Activated CD8-positive, alpha-beta memory T cell treated with anti-CD3 and anti-CD28 coated beads, Interleukin-2, amount 10 ng/mL, durations not matched to agents 7 days and 5 days (primary cell): ENCODE data around the gene CCNL1. TPM values are rescaled to one million over a fixed set of nuclear protein-coding genes. Genes with fewer than 3 reads are reported as not detected.
"Not testable (repeated sequence)": the region's sequence is repeated elsewhere in the genome, so short reads cannot be mapped to it uniquely, and the experiment has no call there.

ENCODE experiments used
- ATAC-seq: fragments of 150-1000 bp; cut with Tn5 transposase; one replicate; pipeline ENCODE4 v1.10.0; 2021; ENCODE audit warnings: moderate library complexity
- CTCF ChIA-PET: fragments of 350-600 bp; sonication (Branson Sonifier 250); formaldehyde crosslinking; loops from one replicate; lab custom pipeline; 2021; ENCODE audit warnings: antibody characterized with exemption; lab: Charles Lee
- DNase-seq: peaks from one replicate; pipeline ENCODE4 v3.0.0-alpha.2; 2020
- H3K27ac Mint-ChIP-seq: one replicate; pipeline ENCODE4 v1.8.0; 2021; ENCODE audit warnings: mild to moderate bottlenecking, mixed read lengths
- H3K27me3 Mint-ChIP-seq: one replicate; pipeline ENCODE4 v1.8.0; 2021; ENCODE audit warnings: mixed read lengths
- H3K36me3 Mint-ChIP-seq: one replicate; pipeline ENCODE4 v1.8.0; 2021; ENCODE audit warnings: mild to moderate bottlenecking, mixed read lengths
- H3K4me1 Mint-ChIP-seq: one replicate; pipeline ENCODE4 v1.8.0; 2021; ENCODE audit warnings: mixed read lengths
- H3K4me3 Mint-ChIP-seq: one replicate; pipeline ENCODE4 v1.8.0; 2021; ENCODE audit warnings: mild to moderate bottlenecking, moderate library complexity, mixed read lengths
- H3K9me3 Mint-ChIP-seq: one replicate; pipeline ENCODE4 v1.8.0; 2022; ENCODE audit warnings: low read depth, mixed read lengths
- total RNA-seq, 2 experiments: library from RNA; stranded (reverse); gene quantifications; one replicate each; pipeline ENCODE4 v1.2.3, GENCODE V29; 2021

The CCNL1 gene
- total RNA-seq = 100 to 1,000 TPM; 166 to 254 TPM

DNA sequence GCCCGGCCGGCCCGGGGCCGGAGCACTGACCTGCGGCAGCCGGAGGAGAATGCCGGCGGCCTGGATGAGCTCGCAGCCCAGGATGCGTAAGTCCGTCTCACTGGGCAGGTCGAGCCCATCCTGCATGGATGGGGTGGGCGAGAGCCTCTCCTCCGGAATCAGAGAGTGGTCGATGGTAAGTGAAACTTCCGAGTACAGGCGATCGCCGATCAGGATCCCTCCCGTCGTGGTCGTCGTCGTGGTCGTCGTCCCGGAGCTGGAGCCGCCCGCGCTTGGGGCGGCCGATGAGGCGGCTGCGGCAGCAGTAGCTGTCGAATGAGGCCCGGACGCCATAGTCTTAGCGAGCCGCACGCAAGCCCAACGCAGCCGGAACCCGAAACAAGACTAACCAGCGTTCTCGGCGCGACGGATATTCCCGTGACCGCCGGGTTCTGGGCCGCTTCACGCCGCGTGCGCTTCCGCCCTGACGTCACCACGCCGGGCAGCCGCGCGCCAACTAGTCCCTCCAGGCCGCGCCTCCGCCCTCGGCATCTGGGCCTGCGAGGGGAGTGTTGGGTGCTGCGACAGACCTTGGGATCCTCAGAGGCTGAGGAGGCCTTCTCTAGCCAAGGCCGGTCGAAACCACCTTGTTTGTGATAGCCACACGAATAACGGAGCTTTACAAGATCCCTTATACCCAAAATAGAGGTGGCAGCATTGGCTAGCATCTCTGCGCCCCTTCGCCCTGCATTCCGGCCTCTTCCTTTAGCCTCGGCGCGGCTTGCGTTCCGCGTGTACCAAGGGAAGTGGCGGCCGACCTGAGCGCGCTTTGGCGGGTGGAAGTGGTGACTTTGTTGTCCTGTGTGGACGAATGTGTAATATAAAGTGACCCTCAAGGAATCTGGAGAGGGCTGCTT lies at the start of gene CCNL1:
Gene CCNL1 (minus strand): TSS at position 386 of the 896 bp plus-strand sequence. CDS start 53 bp downstream, at position 333.
- CTCF ChIA-PET = interaction anchor here (0.9 to 5.7 kb wide), 12 partner anchors 9 to 678 kb away, joined by 3 to 86 read pairs (median 4); partner anchors contain the start of gene SSR3
- Mint-ChIP-seq H3K27me3 (no peaks in the 10 kb centered on the region), H3K4me3 (peak within 1 kb of the TSS; percentile 94), H3K36me3 (peaks cover 41% of the 10 kb centered on the region), H3K27ac (peak within 1 kb of the TSS; percentile 98), H3K9me3 (no peaks in the 10 kb centered on the region), H3K4me1 (peaks cover 42% of the 10 kb centered on the region)
- peak; percentile 96 for DNase-seq
- peak; percentile 80 for ATAC-seq

DNA sequence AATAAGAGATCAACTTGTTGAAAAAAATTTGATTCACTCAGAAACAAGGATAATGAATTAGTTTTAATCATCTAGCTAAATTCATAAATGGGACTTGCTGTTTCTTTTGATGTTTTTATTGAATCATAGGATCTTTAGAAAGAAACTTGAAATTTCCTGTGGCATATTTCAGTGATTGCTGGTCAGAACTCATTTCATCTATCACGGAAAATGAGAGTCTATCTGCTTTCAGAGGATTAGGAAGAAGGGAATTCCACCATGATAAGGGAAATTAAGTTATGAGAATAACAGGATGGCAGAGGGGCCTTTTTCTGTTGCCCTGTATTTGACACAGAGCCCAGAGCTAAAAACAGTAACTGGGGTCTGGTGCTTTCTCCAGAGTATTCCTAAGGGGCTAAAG lies 44.9 kb upstream of the CCNL1 start:
- Mint-ChIP-seq H3K36me3 (no peaks in the 10 kb centered on the region), H3K4me3 (no peak overlapping the region), H3K9me3 (no peaks in the 10 kb centered on the region), H3K27me3 (no peaks in the 10 kb centered on the region), H3K27ac (no peak overlapping the region), H3K4me1 (no peaks in the 10 kb centered on the region)
- no peak for ATAC-seq
- CTCF ChIA-PET = interaction anchor here (1.4 kb wide), 1 partner anchor 35 kb away, joined by 4 read pairs; no protein-coding TSS in a partner anchor
- no peak for DNase-seq

DNA sequence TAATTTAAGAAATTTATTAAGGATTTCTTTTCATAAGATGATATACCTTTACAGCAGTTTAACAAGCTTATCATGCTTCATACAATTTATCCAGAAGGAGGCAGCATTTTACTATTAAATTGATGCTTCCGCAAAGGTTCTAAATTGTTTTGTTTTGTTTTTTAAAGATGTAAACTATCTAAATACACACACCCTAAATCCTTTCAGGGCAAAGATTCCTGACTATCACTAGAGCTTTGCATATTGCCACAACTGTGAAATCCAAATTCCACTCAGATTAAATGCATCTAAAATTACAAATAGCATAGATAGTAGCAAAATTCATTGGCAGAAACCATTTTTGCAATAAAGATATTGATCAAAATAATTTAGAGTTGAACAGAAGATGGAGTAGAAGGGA lies 44.5 kb upstream of the CCNL1 start:
- CTCF ChIA-PET = interaction anchor here (1.4 kb wide), 1 partner anchor 35 kb away, joined by 4 read pairs; no protein-coding TSS in a partner anchor
- H3K9me3 Mint-ChIP-seq = no peaks in the 10 kb centered on the region
- H3K4me1 Mint-ChIP-seq = no peaks in the 10 kb centered on the region
- no peak overlapping the region for H3K4me3 Mint-ChIP-seq
- no peak overlapping the region for H3K27ac Mint-ChIP-seq
- no peaks in the 10 kb centered on the region for H3K36me3 Mint-ChIP-seq
- no peaks in the 10 kb centered on the region for H3K27me3 Mint-ChIP-seq
- no peak for ATAC-seq
- DNase-seq = no peak

DNA sequence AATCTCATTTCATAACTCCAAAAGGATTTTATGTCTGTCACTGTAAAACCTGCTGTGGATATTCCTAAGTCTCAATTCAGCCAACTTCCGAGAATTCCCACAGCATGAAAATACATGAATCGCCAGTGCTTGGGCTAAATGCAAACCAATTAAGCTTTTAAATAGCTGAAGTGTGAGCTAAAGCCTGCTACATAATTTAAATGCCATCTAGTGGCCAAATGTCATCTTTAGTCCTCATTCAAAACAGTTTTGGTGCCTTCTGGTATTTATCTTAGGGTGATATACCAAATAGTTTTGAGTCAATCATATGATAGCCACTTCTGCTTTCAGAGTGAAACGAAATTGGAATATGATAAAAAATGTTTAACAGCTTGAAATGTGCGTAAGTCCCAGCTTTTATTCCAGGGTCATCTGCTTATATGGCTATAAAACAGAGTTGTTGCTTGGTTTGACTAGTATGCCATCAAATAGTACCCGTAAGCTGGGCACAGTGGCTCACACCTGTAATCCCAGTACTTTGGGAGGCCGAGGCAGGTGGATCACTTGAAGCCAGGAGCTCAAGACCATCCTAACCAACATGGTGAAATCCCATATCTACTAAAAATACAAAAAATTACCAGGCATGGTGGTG lies 41.8 kb upstream of the CCNL1 start:
- ATAC-seq = peak; percentile 49
- no peak for DNase-seq
- H3K27ac Mint-ChIP-seq = no peak overlapping the region
- H3K9me3 Mint-ChIP-seq = no peaks in the 10 kb centered on the region
- no peak overlapping the region for H3K4me3 Mint-ChIP-seq
- H3K4me1 Mint-ChIP-seq = no peaks in the 10 kb centered on the region
- CTCF ChIA-PET = interaction anchor here (0.7 to 1.7 kb wide), 18 partner anchors 11 to 1158 kb away, joined by 3 to 10 read pairs (median 4); no protein-coding TSS in a partner anchor
- no peaks in the 10 kb centered on the region for H3K27me3 Mint-ChIP-seq
- H3K36me3 Mint-ChIP-seq = no peaks in the 10 kb centered on the region

DNA sequence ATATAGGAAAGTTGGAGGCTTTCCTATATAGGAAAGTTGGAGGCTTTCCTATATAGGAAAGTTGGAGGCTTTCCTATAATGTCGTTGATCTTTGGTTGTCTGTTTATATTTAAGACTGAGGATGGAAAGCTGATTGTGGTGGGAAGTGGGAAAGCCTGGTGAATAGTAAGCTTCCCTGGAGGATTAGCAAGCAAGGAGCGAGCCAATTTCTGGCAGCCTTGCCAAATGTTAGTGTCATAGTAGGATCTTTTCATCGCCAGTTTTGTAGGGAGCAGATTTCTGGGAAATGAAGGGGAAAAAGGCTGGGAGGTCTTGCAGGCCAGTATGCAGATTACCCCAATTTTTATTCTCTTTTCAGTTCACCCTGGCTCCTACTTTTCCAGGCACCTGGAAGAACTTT lies 39.9 kb upstream of the CCNL1 start:
- no peak for ATAC-seq
- CTCF ChIA-PET = interaction anchor here (0.6 kb wide), 1 partner anchor 512 kb away, joined by 4 read pairs; no protein-coding TSS in a partner anchor

DNA sequence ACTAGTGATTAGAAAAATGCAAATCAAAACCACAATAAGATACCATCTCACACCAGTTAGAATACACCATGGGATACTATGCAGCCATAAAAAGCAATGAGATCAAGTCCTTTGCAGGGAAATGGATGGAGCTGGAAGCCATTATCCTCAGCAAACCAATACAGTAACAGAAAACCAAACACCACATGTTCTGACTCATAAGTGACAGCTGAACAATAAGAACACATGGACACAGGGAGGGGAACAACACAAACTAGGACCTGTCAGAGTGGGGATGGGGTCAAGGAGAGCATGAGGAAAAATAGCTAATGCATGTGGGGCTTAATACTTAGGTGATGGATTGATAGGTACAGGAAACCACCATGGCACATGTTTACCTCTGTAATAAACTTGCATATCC lies 36.0 kb upstream of the CCNL1 start:
- ATAC-seq (no peak), DNase-seq (no peak)
- CTCF ChIA-PET = no interaction called here
- H3K4me3 Mint-ChIP-seq = no peak overlapping the region
- H3K36me3 Mint-ChIP-seq = peaks cover 1% of the 10 kb centered on the region
- peaks cover 3% of the 10 kb centered on the region for H3K27me3 Mint-ChIP-seq
- no peak overlapping the region for H3K27ac Mint-ChIP-seq
- H3K9me3 Mint-ChIP-seq = peaks cover 7% of the 10 kb centered on the region
- no peaks in the 10 kb centered on the region for H3K4me1 Mint-ChIP-seq

More for the DNA sequence above, 39.9 kb upstream of the CCNL1 start:
- DNase-seq = no peak
- Mint-ChIP-seq H3K27me3 (peaks cover 3% of the 10 kb centered on the region), H3K36me3 (no peaks in the 10 kb centered on the region), H3K9me3 (peaks cover 3% of the 10 kb centered on the region), H3K4me1 (no peaks in the 10 kb centered on the region), H3K4me3 (no peak overlapping the region), H3K27ac (no peak overlapping the region)

DNA sequence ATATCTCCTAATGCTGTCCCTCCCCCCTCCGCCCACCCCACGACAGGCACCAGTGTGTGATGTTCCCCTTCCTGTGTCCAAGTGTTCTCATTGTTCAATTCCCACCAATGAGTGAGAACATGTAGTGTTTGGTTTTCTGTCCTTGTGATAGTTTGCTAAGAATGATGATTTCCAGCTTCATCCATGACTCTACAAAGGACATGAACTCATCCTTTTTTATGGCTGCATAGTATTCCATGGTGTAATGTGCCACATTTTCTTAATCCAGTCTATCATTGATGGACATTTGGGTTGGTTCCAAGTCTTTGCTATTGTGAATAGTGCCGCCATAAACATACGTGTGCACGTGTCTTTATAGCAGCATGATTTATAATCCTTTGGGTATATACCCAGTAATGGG lies 31.2 kb upstream of the CCNL1 start:
- H3K27me3 Mint-ChIP-seq, H3K4me3 Mint-ChIP-seq, DNase-seq, H3K4me1 Mint-ChIP-seq, CTCF ChIA-PET, ATAC-seq, H3K27ac Mint-ChIP-seq: not testable (repeated sequence)
- H3K9me3 Mint-ChIP-seq = peaks cover 28% of the 10 kb centered on the region
- H3K36me3 Mint-ChIP-seq = peaks cover 24% of the 10 kb centered on the region

DNA sequence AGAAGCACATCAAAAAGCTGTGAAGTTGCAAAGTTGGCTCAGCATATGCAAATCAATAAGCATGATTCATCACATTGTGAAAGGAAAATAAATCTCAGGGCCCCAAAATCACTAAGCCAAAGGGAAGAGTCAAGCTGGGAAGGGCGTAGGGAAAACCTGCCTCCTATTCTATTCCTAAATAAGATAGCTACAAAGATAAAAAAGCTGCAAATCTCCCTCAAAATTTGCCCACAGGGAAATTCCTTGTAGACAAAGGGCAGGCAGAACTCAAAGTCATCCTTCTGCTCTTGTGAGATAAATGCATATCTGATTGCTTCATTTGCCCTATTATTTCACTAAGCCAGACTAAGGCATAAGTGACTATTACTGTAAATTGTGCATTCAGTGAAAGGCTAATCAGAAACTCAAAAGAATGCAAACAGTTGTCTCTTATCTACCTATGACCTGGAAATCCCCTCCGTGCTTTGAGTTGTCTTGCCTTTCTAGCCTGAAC lies 30.5 kb upstream of the CCNL1 start:
- CTCF ChIA-PET = no interaction called here
- ATAC-seq = no peak
- H3K36me3 Mint-ChIP-seq = peaks cover 31% of the 10 kb centered on the region
- H3K4me1 Mint-ChIP-seq = no peaks in the 10 kb centered on the region
- H3K27ac Mint-ChIP-seq = no peak overlapping the region
- peaks cover 6% of the 10 kb centered on the region for H3K27me3 Mint-ChIP-seq
- H3K4me3 Mint-ChIP-seq = no peak overlapping the region
- no peak for DNase-seq
- H3K9me3 Mint-ChIP-seq = peaks cover 33% of the 10 kb centered on the region

DNA sequence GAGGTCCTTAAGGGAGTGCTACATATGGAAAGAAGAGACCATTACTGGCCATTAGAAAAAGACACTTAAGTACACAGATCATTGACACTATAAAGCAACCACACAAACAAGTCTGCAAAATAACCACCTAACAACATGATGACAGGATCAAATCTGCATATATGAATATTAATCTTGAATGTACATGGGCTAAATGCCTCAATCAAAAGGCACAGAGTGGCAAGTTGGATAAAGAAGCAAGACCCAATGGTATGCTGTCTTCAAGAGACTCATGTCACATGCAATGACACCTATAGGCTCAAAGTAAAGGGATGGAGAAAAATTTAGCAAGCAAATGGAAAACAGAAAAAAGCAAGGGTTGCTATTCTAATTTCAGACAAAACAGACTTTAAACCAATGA lies 28.4 kb upstream of the CCNL1 start:
- H3K4me1 Mint-ChIP-seq = no peaks in the 10 kb centered on the region
- CTCF ChIA-PET = no interaction called here
- peaks cover 49% of the 10 kb centered on the region for H3K36me3 Mint-ChIP-seq
- H3K27me3 Mint-ChIP-seq = peaks cover 6% of the 10 kb centered on the region
- ATAC-seq (no peak), DNase-seq (no peak)
- no peak overlapping the region for H3K27ac Mint-ChIP-seq
- H3K9me3 Mint-ChIP-seq = peaks cover 42% of the 10 kb centered on the region
- H3K4me3 Mint-ChIP-seq = no peak overlapping the region

DNA sequence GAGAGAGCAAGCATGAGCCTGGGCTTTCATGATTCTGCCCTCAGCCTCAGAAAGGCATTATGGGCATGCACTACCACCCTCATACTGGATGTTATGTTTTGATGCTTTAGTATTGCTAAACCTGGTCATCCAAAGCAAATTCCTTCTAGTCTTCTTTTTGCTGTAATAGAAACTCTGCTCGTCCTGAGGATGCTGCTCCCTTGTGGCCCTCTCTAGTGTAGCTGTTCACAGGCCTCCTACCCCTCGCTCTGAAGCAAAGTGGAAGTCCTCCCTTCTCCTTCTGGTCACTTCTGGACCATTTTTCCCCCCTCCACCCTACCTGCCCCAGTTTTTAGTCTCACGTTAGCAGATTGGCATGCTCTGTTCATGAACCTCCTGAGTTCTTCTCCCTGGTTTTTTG lies 22.9 kb upstream of the CCNL1 start:
- Mint-ChIP-seq H3K27me3 (no peaks in the 10 kb centered on the region), H3K4me1 (no peaks in the 10 kb centered on the region), H3K36me3 (peaks cover 59% of the 10 kb centered on the region), H3K9me3 (peaks cover 19% of the 10 kb centered on the region), H3K4me3 (no peak overlapping the region), H3K27ac (no peak overlapping the region)
- DNase-seq (no peak), ATAC-seq (no peak)
- CTCF ChIA-PET = no interaction called here

DNA sequence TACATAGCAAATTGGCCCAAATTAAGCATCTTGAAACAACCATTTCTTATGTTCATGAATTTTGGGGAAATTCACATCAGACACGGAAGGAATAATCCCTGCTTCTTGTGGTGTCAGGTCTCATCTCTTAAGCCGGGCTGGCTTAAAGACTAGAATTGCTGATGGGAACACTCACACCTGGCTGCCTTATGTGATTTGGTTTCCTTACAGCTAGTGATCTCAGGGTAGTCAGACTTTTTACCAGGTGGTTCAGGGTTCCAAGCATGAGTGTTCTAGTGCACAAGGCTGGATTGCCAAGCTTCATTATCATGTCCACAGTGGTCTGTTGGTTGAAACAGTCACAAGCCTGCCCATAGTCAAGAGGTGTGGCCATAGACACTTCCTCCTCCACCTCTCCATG lies 20.3 kb upstream of the CCNL1 start:
- Mint-ChIP-seq H3K4me3 (no peak overlapping the region), H3K4me1 (peaks cover 10% of the 10 kb centered on the region), H3K36me3 (peaks cover 48% of the 10 kb centered on the region), H3K27me3 (no peaks in the 10 kb centered on the region), H3K9me3 (peaks cover 8% of the 10 kb centered on the region), H3K27ac (no peak overlapping the region)
- CTCF ChIA-PET = no interaction called here
- DNase-seq = no peak
- ATAC-seq = no peak

DNA sequence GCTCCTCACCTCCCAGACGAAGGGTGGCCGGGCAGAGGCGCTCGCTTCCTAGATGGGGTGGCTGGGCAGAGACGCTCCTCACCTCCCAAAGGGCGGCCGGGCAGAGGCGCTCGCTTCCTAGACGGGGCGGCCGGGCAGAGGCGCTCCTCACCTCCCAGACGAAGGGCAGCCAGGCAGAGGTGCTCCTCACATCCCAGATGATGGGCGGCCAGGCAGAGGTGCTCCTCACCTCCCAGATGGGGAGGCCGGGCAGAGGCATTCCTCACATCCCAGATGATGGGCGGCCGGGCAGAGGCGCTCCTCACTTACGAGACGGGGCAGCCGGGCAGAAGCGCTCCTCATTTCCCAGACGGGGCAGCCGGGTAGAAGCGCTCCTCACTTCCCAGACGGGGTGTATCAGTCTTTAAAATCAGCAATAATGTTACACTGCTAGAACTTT lies 19.4 kb upstream of the CCNL1 start:
- ATAC-seq (no peak), DNase-seq (no peak)
- H3K9me3 Mint-ChIP-seq = peaks cover 4% of the 10 kb centered on the region
- no peak overlapping the region for H3K27ac Mint-ChIP-seq
- H3K4me1 Mint-ChIP-seq = peaks cover 13% of the 10 kb centered on the region
- CTCF ChIA-PET = no interaction called here
- no peaks in the 10 kb centered on the region for H3K27me3 Mint-ChIP-seq
- no peak overlapping the region for H3K4me3 Mint-ChIP-seq
- peaks cover 40% of the 10 kb centered on the region for H3K36me3 Mint-ChIP-seq

DNA sequence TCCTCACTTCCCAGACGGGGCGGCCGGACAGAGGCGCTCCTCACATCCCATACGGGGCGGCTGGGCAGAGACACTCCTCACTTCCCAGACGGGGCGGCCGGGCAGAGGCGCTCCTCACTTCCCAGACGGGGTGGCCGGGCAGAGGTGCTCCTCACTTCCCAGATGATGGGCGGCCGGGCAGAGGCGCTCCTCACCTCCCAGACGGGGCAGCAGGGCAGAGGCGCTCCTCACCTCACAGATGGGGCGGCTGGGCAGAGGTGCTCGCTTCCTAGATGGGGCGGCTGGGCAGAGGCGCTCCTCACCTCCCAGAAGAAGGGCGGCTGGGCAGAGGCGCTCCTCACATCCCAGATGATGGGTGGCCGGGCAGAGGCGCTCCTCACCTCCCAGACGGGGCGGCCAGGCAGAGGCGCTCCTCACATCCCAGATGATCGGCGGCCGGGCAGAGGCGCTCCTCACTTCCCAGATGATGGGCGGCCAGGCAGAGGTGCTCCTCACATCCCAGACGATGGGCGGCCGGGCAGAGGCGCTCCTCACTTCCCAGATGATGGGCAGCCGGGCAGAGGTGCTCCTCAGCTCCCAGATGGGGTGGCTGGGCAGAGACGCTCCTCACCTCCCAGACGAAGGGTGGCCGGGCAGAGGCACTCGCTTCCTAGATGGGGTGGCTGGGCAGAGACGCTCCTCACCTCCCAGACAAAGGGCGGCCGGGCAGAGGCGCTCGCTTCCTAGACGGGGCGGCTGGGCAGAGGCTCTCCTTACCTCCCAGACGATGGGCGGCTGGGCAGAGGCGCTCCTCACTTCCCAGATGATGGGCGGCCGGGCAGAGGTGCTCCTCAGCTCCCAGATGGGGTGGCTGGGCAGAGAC lies 18.8 kb upstream of the CCNL1 start:
- CTCF ChIA-PET, ATAC-seq, H3K27me3 Mint-ChIP-seq, H3K9me3 Mint-ChIP-seq, H3K27ac Mint-ChIP-seq, H3K4me3 Mint-ChIP-seq, DNase-seq: not testable (repeated sequence)
- H3K4me1 Mint-ChIP-seq = peaks cover 18% of the 10 kb centered on the region
- peaks cover 35% of the 10 kb centered on the region for H3K36me3 Mint-ChIP-seq
